Measurements from ENCODE around the gene HPS6.
"Not testable (repeated sequence)": the region's sequence is repeated elsewhere in the genome, so short reads cannot be mapped to it uniquely, and the experiment has no call there.

HPS6 gene

GRCh38 chr10:102045292-102045691 lies 19.9 kb upstream of the HPS6 start:
- H3K9me2 ChIP-seq (replicated peaks; ENCODE audit: control insufficient read depth, low read length), result no peaks in the 10 kb centered on the region
- no peaks in the 10 kb centered on the region for H3K4me1 ChIP-seq (ENCODE audit: control insufficient read depth, low read length)
- no peak overlapping the region for H3K4me2 ChIP-seq (ENCODE audit: low read length)
- no peak overlapping the region for H3K4me3 ChIP-seq (ENCODE audit: low read length)
- no peak overlapping the region for H3K27ac ChIP-seq (ENCODE audit: low read depth, low read length)
- no peaks in the 10 kb centered on the region for H3K9me3 ChIP-seq (ENCODE audit: control insufficient read depth, insufficient read depth, low read length)
- H3F3A ChIP-seq (ENCODE audit: control insufficient read depth, insufficient read depth), result no peaks in the 10 kb centered on the region; the same call in 1 of the 2 replicates
- no peaks in the 10 kb centered on the region for H3K36me3 ChIP-seq (ENCODE audit: control insufficient read depth, low read length)
- TF ChIP-seq EZH2phosphoT487 (IDR thresholded peaks at IDR 0.05; ENCODE audit: borderline replicate concordance, low read length), result no peak
- TF ChIP-seq, protein P1, sequence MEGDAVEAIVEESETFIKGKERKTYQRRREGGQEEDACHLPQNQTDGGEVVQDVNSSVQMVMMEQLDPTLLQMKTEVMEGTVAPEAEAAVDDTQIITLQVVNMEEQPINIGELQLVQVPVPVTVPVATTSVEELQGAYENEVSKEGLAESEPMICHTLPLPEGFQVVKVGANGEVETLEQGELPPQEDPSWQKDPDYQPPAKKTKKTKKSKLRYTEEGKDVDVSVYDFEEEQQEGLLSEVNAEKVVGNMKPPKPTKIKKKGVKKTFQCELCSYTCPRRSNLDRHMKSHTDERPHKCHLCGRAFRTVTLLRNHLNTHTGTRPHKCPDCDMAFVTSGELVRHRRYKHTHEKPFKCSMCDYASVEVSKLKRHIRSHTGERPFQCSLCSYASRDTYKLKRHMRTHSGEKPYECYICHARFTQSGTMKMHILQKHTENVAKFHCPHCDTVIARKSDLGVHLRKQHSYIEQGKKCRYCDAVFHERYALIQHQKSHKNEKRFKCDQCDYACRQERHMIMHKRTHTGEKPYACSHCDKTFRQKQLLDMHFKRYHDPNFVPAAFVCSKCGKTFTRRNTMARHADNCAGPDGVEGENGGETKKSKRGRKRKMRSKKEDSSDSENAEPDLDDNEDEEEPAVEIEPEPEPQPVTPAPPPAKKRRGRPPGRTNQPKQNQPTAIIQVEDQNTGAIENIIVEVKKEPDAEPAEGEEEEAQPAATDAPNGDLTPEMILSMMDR (IDR thresholded peaks at IDR 0.05; ENCODE audit: low read depth, low read length, poor library complexity, severe bottlenecking), result no peak
- H3K79me2 ChIP-seq (ENCODE audit: control insufficient read depth, low read length), result peaks cover 76% of the 10 kb centered on the region
- H4K20me1 ChIP-seq (ENCODE audit: control insufficient read depth, insufficient read depth, low read depth, low read length), result no peaks in the 10 kb centered on the region
- H3K27me3 ChIP-seq (ENCODE audit: control insufficient read depth, low read length), result no peaks in the 10 kb centered on the region

DNA sequence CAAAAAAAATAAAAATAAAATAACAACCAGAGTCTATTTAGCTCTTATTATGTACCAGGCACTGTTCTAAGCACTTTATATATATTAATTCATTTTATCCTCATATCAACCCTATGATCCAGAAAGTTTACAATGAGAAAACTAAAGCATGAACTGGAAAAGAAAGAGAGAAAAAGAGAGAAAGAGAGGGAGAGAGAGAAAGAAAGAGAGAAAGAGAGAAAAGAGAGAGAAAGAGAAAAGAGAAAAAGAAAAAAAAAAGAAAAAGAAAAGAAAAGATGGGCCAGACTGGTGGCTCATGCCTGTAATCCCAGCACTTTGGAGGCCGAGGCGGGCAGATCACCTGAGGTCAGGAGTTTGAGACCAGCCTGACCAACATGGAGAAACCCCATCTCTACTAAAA lies 19.1 kb upstream of the HPS6 start:
- Histone ChIP-seq H3K27me3 (ENCODE audit: control insufficient read depth, low read length) (no peaks in the 10 kb centered on the region), H3K4me1 (ENCODE audit: control insufficient read depth, low read length) (no peaks in the 10 kb centered on the region), H3K79me2 (ENCODE audit: control insufficient read depth, low read length) (peaks cover 78% of the 10 kb centered on the region), H3K4me3 (ENCODE audit: low read length) (no peak overlapping the region), H3K4me2 (ENCODE audit: low read length) (no peak overlapping the region), H4K20me1 (ENCODE audit: control insufficient read depth, insufficient read depth, low read depth, low read length) (no peaks in the 10 kb centered on the region), H3K9me2 (replicated peaks; ENCODE audit: control insufficient read depth, low read length) (no peaks in the 10 kb centered on the region), H3K9me3 (ENCODE audit: control insufficient read depth, insufficient read depth, low read length) (no peaks in the 10 kb centered on the region), H3F3A (ENCODE audit: control insufficient read depth, insufficient read depth) (no peaks in the 10 kb centered on the region), H3K27ac (ENCODE audit: low read depth, low read length) (no peak overlapping the region), H3K36me3 (ENCODE audit: control insufficient read depth, low read length) (no peaks in the 10 kb centered on the region)
- TF ChIP-seq, protein P1 (IDR thresholded peaks at IDR 0.05; ENCODE audit: low read depth, low read length, poor library complexity, severe bottlenecking), result no peak
- no peak for TF ChIP-seq EZH2phosphoT487 (IDR thresholded peaks at IDR 0.05; ENCODE audit: borderline replicate concordance, low read length)

DNA sequence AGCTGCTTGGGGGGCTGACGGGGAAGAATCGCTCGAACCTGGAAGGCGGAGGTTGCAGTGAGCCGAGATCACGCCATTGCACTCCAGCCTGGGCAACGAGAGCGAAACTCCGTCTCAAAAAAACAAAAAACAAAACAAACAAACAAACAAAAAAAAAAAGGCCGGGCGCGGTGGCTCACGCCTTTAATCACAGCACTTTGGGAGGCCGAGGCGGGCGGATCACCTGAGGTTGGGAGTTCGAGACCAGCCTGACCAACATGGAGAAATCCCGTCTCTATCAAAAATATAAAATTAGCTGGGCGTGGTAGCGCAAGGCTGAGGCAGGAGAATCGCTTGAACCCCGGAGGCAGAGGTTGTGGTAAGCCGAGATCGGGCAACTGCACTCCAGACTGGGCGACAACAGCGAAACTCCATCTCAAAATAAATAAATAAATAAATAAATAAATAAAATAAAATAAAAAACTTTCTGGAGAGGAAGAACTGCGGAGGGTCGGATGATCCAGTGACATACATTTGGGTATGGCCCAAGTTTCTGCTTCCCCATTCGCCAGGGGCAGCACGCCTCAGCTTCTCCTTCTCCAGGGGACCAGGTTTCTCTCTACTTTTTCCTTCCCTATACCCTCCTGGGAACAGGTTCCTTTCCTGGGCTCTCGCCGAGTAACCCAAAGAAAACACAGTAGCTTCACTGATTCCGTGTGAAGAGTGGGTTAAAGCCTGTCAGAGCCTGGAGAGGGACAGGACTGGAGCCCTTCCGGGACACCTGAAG lies 10.1 kb upstream of the HPS6 start:
- peak overlapping the region; percentile 21 for H3K27ac ChIP-seq (ENCODE audit: low read depth, low read length)

GRCh38 chr10:102055647-102056419 lies 9.3 kb upstream of the HPS6 start, which contains the start of gene ARMH3:
TSS of gene ARMH3 (minus strand) at chr10:102056173. CDS start at chr10:102040114, 16,059 bp downstream.
- no peaks in the 10 kb centered on the region for H3F3A ChIP-seq (ENCODE audit: control insufficient read depth, insufficient read depth)
- H3K4me1 ChIP-seq (ENCODE audit: control insufficient read depth, low read length), result peaks cover 26% of the 10 kb centered on the region
- peak within 1 kb of the TSS; percentile 21 for H3K27ac ChIP-seq (ENCODE audit: low read depth, low read length)
- H3K9me2 ChIP-seq (replicated peaks; ENCODE audit: control insufficient read depth, low read length), result no peaks in the 10 kb centered on the region
- TF ChIP-seq, protein P1 (IDR thresholded peaks at IDR 0.05; ENCODE audit: low read depth, low read length, poor library complexity, severe bottlenecking), result no peak
- no peak for TF ChIP-seq EZH2phosphoT487 (IDR thresholded peaks at IDR 0.05; ENCODE audit: borderline replicate concordance, low read length)
- no peaks in the 10 kb centered on the region for H3K27me3 ChIP-seq (ENCODE audit: control insufficient read depth, low read length)
- H3K79me2 ChIP-seq (ENCODE audit: control insufficient read depth, low read length), result peaks cover 46% of the 10 kb centered on the region
- peak within 1 kb of the TSS; percentile 95 for H3K4me3 ChIP-seq (ENCODE audit: low read length)
- H3K36me3 ChIP-seq (ENCODE audit: control insufficient read depth, low read length), result peaks cover 3% of the 10 kb centered on the region; the same call in 1 of the 2 replicates
- H3K4me2 ChIP-seq (ENCODE audit: low read length), result peak within 1 kb of the TSS; percentile 74
- H3K9me3 ChIP-seq (ENCODE audit: control insufficient read depth, insufficient read depth, low read length), result no peaks in the 10 kb centered on the region
- H4K20me1 ChIP-seq (ENCODE audit: control insufficient read depth, insufficient read depth, low read depth, low read length), result no peaks in the 10 kb centered on the region

More for the DNA sequence above, 10.1 kb upstream of the HPS6 start:
- H3K9me3 ChIP-seq (ENCODE audit: control insufficient read depth, insufficient read depth, low read length); H4K20me1 ChIP-seq (ENCODE audit: control insufficient read depth, insufficient read depth, low read depth, low read length); H3K9me2 ChIP-seq (replicated peaks; ENCODE audit: control insufficient read depth, low read length); H3K36me3 ChIP-seq (ENCODE audit: control insufficient read depth, low read length); H3K27me3 ChIP-seq (ENCODE audit: control insufficient read depth, low read length); H3F3A ChIP-seq (ENCODE audit: control insufficient read depth, insufficient read depth): not testable (repeated sequence)
- Histone ChIP-seq H3K4me1 (ENCODE audit: control insufficient read depth, low read length) (peaks cover 26% of the 10 kb centered on the region), H3K4me3 (ENCODE audit: low read length) (peak overlapping the region; percentile 95), H3K79me2 (ENCODE audit: control insufficient read depth, low read length) (peaks cover 52% of the 10 kb centered on the region), H3K4me2 (ENCODE audit: low read length) (peak overlapping the region; percentile 74)
